ENCODE results near the gene TIMM8B. TPM values are rescaled to one million over a fixed set of nuclear protein-coding genes. Genes with fewer than 3 reads are reported as not detected.
A peak's percentile ranks its signal among the peaks of the same experiment; 100 is the strongest.

Gene TIMM8B
- total and polyA plus RNA-seq, 9 of the 15 experiments (the other 6 are each of a cell fraction or from before 2014, with no cell fraction given), result 95.8 to 338 (median 145) TPM

DNA sequence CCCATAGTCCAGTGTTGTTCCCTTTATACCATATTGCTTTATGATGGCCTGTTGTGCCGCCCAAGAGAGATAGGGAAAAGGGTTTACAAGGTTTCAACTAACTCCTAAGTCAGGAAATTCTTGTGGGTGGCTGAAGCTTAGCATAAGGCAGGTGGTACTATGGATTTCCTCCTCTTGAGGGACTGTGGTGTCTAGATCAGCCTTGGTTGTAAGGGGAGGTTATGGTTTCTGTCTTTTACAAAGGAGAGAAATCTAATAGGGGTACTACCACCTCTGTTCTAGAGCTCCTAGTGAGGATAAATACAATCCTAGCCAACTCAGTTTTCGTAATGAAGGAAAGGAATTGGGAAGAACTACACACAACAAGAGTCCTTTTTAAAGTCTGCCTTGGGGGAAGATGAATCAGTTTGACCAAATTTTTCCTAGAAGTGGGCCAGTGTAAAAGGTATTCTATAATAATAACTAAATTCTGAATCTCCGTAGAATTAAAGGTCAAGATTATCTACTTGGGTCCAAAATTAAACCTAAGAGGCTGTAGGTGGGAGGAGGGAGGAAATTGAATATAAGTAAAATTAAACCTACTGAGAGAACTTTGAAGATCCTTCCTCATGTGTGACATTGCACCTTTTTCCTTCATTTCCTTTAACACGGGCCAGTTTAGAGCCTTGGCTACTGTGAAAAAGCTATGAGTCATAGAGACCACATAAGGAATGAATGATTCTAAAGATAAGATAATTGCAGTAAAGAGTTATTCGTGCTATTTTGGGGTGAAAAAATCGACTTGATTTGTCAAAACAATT lies 44.2 kb downstream of the TIMM8B start (continued):
- TF ChIP-seq, protein P1, sequence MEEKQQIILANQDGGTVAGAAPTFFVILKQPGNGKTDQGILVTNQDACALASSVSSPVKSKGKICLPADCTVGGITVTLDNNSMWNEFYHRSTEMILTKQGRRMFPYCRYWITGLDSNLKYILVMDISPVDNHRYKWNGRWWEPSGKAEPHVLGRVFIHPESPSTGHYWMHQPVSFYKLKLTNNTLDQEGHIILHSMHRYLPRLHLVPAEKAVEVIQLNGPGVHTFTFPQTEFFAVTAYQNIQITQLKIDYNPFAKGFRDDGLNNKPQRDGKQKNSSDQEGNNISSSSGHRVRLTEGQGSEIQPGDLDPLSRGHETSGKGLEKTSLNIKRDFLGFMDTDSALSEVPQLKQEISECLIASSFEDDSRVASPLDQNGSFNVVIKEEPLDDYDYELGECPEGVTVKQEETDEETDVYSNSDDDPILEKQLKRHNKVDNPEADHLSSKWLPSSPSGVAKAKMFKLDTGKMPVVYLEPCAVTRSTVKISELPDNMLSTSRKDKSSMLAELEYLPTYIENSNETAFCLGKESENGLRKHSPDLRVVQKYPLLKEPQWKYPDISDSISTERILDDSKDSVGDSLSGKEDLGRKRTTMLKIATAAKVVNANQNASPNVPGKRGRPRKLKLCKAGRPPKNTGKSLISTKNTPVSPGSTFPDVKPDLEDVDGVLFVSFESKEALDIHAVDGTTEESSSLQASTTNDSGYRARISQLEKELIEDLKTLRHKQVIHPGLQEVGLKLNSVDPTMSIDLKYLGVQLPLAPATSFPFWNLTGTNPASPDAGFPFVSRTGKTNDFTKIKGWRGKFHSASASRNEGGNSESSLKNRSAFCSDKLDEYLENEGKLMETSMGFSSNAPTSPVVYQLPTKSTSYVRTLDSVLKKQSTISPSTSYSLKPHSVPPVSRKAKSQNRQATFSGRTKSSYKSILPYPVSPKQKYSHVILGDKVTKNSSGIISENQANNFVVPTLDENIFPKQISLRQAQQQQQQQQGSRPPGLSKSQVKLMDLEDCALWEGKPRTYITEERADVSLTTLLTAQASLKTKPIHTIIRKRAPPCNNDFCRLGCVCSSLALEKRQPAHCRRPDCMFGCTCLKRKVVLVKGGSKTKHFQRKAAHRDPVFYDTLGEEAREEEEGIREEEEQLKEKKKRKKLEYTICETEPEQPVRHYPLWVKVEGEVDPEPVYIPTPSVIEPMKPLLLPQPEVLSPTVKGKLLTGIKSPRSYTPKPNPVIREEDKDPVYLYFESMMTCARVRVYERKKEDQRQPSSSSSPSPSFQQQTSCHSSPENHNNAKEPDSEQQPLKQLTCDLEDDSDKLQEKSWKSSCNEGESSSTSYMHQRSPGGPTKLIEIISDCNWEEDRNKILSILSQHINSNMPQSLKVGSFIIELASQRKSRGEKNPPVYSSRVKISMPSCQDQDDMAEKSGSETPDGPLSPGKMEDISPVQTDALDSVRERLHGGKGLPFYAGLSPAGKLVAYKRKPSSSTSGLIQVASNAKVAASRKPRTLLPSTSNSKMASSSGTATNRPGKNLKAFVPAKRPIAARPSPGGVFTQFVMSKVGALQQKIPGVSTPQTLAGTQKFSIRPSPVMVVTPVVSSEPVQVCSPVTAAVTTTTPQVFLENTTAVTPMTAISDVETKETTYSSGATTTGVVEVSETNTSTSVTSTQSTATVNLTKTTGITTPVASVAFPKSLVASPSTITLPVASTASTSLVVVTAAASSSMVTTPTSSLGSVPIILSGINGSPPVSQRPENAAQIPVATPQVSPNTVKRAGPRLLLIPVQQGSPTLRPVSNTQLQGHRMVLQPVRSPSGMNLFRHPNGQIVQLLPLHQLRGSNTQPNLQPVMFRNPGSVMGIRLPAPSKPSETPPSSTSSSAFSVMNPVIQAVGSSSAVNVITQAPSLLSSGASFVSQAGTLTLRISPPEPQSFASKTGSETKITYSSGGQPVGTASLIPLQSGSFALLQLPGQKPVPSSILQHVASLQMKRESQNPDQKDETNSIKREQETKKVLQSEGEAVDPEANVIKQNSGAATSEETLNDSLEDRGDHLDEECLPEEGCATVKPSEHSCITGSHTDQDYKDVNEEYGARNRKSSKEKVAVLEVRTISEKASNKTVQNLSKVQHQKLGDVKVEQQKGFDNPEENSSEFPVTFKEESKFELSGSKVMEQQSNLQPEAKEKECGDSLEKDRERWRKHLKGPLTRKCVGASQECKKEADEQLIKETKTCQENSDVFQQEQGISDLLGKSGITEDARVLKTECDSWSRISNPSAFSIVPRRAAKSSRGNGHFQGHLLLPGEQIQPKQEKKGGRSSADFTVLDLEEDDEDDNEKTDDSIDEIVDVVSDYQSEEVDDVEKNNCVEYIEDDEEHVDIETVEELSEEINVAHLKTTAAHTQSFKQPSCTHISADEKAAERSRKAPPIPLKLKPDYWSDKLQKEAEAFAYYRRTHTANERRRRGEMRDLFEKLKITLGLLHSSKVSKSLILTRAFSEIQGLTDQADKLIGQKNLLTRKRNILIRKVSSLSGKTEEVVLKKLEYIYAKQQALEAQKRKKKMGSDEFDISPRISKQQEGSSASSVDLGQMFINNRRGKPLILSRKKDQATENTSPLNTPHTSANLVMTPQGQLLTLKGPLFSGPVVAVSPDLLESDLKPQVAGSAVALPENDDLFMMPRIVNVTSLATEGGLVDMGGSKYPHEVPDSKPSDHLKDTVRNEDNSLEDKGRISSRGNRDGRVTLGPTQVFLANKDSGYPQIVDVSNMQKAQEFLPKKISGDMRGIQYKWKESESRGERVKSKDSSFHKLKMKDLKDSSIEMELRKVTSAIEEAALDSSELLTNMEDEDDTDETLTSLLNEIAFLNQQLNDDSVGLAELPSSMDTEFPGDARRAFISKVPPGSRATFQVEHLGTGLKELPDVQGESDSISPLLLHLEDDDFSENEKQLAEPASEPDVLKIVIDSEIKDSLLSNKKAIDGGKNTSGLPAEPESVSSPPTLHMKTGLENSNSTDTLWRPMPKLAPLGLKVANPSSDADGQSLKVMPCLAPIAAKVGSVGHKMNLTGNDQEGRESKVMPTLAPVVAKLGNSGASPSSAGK (IDR thresholded peaks at IDR 0.05), result no peak
- TF ChIP-seq FOSL1 (tag; conservative IDR thresholded peaks at IDR 0.05) (peak; percentile 98), EP400 (IDR thresholded peaks at IDR 0.05) (0 out of 2 replicates have a peak, but pooled peaks have one; percentile 22), PRMT5 (CRISPR knock-in tag; IDR thresholded peaks at IDR 0.05) (no peak), ATF7 (IDR thresholded peaks at IDR 0.05) (no peak), FOXA1 (IDR thresholded peaks at IDR 0.05; ENCODE audit: borderline replicate concordance) (no peak), CBX2 (IDR thresholded peaks at IDR 0.05; ENCODE audit: insufficient read depth, low read length, poor library complexity, severe bottlenecking) (no peak), TAF7 (tag; IDR thresholded peaks at IDR 0.05) (no peak), TCF3 (CRISPR knock-in tag; IDR thresholded peaks at IDR 0.05) (no peak), ESRRA (IDR thresholded peaks at IDR 0.05; ENCODE audit: borderline replicate concordance, low read depth) (no peak; the same call in 1 of the 2 replicates), RB1 (IDR thresholded peaks at IDR 0.05; ENCODE audit: low read depth) (no peak), RNF2 (IDR thresholded peaks at IDR 0.05) (no peak), NUFIP1 (IDR thresholded peaks at IDR 0.05; ENCODE audit: partially characterized antibody) (peak; percentile 12)
- TF ChIP-seq, protein P2, sequence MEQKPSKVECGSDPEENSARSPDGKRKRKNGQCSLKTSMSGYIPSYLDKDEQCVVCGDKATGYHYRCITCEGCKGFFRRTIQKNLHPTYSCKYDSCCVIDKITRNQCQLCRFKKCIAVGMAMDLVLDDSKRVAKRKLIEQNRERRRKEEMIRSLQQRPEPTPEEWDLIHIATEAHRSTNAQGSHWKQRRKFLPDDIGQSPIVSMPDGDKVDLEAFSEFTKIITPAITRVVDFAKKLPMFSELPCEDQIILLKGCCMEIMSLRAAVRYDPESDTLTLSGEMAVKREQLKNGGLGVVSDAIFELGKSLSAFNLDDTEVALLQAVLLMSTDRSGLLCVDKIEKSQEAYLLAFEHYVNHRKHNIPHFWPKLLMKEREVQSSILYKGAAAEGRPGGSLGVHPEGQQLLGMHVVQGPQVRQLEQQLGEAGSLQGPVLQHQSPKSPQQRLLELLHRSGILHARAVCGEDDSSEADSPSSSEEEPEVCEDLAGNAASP (IDR thresholded peaks at IDR 0.05), result no peak
- TF ChIP-seq, protein P3, sequence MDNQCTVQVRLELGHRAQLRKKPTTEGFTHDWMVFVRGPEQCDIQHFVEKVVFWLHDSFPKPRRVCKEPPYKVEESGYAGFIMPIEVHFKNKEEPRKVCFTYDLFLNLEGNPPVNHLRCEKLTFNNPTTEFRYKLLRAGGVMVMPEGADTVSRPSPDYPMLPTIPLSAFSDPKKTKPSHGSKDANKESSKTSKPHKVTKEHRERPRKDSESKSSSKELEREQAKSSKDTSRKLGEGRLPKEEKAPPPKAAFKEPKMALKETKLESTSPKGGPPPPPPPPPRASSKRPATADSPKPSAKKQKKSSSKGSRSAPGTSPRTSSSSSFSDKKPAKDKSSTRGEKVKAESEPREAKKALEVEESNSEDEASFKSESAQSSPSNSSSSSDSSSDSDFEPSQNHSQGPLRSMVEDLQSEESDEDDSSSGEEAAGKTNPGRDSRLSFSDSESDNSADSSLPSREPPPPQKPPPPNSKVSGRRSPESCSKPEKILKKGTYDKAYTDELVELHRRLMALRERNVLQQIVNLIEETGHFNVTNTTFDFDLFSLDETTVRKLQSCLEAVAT (IDR thresholded peaks at IDR 0.05), result no peak
